NCI-H1694 treated with DMSO at 0.1 percent for 48 hours (cell line): Measurements from ENCODE around the gene MTMR12.
"Not testable (repeated sequence)": the region's sequence is repeated elsewhere in the genome, so short reads cannot be mapped to it uniquely, and the experiment has no call there.

ENCODE experiments used
- DNase-seq: peaks from one replicate; lab custom pipeline; 2025; lab: John Stamatoyannopoulos, UW

Gene MTMR12

DNA sequence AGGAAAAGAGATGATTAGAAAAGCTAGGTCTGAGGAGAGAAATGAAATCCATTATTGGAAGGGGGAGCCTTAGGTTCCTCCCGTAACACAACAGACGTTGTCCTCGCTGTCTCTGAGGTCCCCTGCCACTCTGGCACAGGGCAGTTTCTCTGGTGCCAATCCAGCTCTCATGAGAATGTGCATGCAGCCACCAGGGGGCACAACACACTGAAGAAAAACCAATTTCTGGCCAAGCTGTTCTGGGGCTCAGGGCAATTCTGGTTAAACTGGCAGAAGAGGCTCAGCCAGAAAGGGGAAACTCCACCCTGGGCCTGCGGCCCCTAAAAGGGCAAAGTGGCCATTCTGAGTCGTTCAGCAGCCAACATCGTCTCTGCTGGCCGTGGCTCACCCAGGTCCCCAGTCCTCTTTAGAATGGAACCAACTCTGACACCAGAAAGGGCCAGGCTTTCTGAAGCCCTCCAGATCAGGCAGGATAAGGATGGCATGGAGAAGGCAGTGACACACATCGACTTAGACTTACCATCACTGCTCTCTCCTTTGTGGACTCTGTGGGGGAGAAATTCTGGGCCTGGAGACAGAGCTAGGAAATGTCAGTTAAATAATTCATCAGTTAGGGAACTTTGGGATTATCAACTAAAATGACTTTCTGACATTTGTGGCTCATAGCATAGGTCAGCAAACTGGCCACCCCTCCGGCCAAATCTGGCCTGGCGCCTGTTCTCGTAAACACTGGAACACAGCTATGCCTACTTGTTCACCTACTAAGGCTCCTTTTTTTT lies 80.1 kb downstream of the MTMR12 start:
- DNase-seq = peak; percentile 93

DNA sequence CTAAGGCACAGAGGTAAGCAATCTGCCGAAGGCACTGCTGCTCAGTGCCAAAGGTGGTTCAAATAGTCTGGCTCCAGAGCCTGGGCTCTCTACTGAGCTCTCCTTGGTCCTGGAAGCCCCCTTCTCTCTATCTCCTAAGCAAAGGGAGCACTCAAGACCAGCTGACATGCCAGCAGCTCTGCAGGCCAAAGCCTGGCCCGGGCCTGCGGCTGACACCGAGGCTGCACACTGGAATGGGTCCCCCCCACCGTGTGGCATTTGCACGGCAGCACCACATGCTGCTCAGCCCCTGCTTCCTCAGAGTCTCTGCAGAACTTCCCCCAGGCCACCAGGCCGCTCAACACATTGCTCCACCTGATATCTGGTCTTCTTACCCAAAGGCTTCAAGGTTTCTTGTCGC lies 80.8 kb downstream of the MTMR12 start:
- DNase-seq = no peak

DNA sequence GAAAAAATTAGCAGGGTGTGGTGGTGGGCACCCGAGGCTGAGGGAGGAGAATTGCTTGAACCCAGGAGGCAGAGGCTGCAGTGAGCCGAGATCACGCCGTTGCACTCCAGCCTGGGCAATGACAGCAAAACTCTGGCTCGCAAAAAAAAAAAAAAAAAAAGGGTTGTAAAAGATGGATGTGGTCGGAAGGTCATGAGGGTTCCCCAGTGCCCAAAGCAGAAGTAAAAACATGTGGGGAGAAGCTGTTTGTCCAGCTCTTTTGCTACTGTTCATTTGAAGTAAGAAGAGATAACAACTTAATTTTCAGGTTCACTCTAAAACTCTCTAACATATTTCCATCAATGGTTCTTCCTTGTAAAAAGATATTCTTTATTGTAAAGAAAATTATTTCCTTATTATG lies 81.5 kb downstream of the MTMR12 start:
- DNase-seq = no peak

DNA sequence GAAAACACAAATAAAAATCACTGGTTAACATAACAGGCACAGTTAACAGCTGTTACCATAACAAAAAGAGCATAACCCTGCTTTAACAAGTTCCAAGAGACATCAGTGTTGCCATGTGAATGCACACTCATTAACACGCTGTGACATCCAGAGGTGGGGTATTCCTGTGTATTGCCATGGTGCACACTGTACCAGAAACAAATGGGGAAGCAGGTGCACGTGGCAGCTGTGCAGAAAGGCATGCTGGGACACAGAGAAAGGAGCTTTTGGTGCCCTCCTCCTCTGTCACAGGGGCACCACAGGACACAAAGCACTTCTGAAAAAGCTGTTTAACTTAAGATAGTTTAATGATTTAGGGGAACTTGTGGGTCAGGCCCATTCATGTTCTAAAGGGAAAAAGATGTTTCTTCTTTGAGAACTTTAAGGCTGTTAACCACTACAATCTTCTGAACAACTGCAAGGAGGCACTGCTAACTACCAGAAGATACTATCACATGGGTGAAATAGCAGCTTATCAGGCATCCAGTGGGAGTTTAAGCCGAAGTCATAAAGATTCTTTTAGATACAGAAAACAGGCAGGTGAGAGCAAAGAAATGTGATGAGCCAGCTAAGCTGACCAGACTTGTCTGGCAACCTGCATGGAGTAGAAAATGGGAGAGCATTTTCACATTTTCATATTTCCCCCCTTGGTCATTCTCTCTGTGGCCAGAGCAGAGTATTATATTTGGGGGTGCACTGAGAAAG lies 82.2 kb downstream of the MTMR12 start:
- peak; percentile 71 for DNase-seq

DNA sequence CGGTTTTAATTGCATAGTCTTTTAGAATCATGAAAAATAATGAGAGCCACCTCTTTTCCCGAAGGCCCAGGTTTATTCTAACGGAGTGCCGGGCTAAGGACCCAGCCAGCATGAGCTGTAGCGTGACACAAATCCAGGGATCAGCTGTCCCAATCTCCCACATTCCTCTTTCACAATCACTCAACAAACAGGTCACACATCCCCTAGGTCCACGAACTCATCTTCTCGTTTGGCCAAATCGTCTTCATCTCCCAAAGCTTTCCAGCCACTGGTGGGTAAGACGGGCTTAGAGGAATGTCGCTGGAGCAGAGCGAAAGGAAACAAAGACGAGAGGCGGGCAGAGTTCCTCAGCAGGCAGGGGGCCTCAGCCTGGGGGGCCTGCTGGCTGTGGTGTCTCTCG lies 83.2 kb downstream of the MTMR12 start:
- DNase-seq = no peak

DNA sequence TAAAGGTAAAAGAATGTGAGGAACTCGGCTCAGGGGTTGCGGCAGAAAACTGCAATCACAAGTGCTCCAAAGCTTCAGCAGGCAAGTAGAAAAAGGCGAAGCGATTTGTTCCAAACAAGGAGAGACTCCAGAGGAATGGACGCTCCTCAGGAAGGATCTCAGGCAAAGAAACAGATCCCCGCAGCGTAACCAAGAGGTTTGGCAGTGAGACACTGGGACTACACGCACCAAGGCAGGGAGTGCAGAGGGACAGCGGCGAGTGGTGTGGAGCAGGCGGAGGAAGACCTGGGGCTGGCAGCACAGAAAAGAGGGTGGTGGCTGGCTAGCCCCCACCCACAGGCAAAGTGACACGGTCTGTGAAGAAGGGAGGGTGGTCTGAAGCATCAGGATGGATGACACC lies 83.9 kb downstream of the MTMR12 start:
- no peak for DNase-seq

DNA sequence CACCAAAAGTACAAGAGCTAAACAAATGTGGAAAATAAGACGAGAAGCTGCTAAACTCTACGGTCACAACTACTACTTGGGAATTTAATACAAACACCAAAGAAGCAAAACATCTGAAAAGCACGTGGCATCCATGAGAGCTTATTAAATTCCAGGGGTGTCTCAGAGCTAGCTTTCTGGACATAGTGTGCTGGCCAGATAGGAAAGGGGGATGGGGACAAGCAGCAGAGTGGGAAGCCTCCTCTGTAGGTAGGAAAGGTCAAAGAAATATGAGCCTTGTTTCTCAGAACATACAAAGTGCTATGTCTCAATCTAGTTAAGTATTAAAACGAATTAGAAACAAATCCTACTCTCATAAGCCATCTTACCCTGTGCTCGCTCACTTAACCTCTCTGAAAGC lies 87.3 kb downstream of the MTMR12 start:
- no peak for DNase-seq

DNA sequence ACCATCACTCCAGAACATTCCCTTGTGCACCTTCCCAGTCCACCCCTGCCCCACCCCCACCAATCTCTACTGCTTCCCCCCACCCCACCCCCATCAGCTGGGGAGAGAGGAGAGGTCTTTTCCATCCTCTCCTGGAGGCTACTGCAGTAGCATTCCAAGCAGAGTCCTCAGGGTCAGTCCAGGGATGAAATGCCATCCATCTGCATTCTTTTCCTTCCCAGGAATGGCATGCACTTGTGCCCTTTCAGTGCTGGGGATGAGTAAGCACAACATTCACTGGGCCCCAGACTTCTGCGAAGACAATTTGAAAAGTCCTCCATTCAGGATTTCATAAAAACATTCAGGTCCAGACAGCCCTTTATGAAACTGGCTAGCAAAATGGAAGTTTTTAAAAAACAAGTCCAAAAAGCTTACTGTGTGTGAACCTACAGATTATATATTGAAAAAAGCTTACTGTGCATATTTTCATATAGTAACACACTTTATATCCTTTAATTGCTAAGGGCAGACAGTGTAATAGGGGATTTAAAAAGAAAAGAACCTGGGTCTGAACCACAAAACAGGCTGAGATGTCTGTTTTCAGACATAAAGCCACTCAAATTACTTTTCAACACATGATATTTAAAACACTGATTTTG lies 88.6 kb downstream of the MTMR12 start:
- DNase-seq = no peak

DNA sequence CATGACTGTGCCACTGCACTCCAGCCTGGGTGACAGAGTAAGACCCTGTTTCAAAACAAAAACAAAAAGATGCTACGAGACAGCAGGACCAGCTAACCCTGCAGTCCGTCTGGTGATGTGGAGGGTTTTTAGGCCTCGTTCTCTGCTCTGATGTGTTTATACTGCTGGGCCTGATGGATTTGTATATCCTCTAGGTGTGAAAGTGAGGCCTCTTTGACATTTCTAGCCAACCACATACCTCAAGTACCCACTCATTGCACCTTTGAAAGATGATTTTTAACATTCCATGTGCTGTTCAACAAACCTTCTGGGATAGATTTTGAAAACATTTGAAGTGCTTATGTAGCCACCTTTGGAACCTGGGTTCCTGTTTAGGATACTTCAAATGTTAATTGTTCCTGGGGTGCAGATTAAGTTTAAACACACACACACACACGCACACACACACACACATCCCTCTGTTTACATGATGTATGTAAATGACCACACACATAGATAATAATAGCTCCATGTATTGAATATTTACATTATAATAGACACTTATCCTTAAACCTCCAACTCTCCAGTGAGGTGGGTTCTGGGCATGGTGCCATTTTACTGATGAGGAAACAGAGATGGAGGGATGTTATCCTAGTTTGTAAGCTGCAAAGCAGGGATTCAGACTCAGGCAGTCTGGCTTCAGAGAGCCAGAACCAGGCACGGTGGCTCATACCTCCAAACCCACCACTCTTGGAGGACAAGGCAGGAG lies 89.8 kb downstream of the MTMR12 start:
- no peak for DNase-seq

DNA sequence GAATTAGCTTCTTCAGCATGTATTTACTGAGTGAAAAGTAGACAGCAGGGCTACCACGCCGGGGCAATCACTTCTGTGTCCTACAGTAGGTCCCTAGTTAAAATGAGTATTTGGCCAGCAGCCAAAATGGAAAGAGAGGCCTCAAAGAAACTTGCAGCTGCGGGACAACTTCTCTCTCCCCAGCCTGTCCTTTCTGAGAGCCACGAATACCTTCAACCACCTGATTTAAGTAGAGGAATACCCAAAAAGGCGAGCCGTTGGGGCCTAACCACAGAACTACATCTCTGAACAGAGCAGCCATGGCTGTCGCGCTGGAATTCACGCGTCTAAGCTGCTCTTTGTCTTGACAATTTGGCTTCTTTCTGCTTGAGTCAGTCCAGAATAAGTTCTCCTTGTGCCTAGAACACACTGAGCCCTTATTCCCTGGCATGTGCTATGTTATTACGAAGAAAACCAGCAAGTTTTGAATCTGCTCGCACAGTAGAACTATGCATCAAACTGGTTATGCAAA lies 94.8 kb downstream of the MTMR12 start:
- DNase-seq = no peak

DNA sequence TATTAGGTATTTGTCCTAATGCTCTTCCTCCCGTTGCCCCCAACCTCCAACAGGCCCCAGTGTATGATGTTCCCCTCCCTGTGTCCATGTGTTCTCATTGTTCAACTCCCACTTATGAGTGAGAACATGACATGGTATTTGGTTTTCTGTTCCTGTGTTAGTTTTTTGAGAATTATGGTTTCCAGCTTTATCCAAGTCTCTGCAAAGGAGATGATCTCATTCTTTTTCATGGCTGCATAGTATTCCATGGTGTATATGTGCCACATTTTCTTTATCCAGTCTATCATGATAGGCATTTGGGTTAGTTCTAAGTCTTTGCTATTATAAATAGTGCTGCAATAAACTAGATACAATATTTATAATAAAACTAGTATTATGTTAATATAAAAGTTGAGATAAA lies 98.4 kb downstream of the MTMR12 start:
- DNase-seq = not testable (repeated sequence)

DNA sequence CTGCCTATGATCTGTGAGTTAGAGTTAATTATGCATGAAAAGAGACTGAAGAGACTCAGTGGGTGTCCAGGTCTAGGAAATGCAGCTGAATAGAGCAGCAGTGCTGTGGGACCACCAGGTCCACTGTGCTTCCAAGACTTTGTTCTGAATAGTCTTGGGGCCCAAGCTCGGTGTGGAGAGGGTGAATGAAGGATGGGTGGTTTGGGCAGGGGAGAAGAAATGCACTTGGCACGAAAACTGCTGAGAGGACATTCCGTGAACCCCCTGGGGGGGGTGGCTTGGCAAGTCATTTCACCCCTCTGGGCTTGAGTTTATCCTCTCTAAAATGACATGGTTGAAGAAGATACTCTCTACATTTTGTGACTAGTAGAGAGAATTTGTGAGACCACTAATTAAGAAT lies 102.6 kb downstream of the MTMR12 start:
- no peak for DNase-seq

DNA sequence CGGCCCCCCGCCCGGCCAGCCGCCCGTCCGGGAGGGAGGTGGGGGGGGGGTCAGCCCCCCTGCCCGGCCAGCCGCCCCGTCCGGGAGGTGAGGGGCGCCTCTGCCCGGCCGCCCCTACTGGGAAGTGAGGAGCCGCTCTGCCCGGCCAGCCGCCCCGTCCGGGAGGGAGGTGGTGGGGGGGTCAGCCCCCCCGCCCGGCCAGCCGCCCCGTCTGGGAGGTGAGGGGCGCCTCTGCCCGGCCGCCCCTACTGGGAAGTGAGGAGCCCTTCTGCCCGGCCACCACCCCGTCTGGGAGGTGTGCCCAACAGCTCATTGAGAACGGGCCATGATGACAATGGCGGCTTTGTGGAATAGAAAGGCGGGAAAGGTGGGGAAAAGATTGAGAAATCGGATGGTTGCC lies 103.9 kb downstream of the MTMR12 start:
- DNase-seq = not testable (repeated sequence)

DNA sequence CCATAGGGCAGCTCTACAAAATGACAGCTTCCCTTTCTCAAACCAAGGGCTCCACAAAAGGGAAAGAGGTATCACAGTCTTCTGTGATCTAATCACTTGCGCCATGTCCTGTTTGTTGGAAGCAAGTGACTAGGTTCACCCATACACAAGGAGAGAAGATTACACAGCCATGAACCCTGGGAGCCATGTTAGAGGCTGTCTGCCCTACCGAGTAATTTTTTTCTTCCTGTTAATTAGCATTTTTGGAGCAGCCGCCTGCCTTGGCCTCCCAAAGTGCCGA lies 105.4 kb downstream of the MTMR12 start:
- no peak for DNase-seq

DNA sequence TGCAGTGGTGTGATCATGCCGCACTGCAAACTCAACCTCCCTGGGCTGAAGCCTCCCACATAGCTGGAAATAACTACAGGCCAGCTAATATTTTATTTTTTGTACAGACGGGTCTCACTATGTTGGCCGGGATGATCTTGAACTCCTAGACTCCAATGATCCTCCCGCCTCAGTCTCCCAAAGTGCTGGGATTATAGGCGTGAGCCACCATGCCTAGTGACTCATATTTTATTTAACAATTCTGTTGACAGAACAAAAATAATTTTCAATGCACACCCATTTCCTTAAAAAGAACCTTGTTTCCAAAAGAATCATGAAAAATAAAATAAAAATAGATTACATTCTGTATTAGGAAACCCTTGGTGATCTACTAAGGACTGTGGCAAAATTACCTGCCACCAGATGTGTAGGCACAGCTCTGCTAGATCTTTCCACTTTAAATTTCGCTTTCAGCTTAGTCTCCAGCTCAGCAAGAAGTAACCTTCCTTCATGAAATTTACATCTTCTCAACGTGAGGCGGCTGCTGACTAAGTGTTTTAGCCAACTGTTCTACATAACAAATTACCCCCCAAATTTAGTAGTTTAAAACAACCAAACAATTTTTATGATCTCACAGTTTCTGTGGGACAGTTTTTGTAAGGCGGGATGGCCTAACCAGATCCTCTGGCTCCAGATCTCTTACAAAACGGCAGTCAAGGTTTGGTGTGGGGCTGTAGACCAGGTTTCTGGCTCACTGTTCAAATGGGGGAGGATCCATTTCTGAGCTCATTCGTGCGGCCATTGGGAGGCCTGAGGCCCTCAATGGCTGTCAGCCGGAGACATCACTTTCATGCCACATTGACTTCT lies 106.0 kb downstream of the MTMR12 start:
- no peak for DNase-seq

DNA sequence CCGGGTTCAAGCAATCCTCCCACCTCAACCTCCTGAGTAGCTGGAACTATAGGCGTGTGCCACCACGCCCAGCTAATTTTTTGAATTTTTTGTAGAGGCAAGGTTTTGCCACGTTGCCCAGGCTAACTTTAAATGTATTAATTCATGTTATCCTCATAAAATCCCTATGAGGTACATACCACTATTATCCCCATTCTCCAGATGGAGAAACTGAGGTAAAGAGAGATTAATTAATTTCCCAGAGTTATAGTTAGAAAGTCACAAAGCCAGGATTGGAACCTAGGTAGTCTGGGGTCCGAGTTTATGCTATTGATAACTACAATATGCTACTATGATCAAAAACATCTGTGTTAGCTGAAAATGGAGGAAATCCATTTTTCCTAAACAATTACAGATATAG lies 106.7 kb downstream of the MTMR12 start:
- no peak for DNase-seq

DNA sequence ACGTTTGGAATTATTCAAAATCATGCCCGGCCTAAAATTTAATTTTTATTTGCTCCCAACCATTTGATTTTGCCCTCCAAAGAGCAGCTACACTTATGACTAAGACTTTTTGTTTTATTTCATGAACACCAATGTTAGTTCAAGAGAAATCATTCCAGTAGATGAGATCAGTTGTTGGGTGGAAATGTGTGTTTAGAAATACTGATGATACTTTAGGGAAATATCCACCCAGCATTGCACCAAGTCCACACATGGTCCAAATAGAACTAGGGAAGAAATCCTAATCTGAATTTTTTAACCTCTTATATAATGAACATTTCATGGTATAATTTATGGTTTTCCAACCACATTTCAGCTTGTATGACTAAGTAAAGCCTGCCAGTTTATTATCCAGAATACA lies 110.3 kb downstream of the MTMR12 start:
- no peak for DNase-seq

DNA sequence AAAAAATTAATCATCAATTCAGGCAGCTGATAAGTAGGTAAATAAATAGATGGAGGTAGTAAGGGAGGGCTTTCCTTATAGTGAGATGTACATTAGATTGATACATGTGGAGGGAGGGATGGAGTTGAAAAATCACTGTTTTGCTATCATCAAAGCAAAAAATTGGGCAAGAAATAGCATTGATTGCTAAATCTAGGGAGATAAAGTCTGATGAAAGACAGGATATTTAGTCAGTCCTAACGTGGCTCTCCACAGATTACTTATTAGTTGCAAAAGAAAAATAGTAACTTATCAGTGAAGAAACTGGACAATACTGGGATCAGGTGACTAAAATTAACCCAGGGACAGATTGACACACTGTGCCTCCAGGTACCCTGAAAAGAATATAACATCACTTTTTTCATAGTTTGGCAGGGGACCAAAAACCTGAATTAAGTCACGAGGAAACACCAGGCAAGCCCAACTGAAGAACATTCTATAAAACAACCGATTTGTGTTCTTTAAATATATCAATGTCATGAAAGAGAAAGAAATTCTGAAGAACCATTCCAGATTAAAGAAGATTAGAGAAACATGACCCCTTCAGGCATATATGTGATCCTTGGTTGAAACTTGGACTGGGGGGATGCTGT lies 111.5 kb downstream of the MTMR12 start:
- DNase-seq = no peak

DNA sequence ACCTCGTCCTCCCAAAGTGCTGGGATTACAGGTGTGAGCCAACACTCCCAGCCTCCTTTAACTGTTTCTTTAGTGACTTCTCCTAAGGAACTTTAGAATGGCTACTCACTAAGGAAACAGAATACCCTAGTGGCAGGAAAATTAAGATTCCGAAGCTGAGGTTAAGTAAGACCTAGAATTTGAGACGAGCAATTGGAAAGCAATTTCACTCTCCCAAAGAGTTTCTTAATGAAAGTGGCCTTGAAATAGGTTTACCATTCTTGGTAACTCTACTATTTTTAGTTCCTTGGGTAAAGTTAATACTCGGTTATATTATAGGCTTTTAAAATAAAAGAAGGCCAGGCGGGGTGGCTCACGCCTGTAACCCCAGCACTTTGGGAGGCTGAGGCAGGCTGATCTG lies 115.7 kb downstream of the MTMR12 start:
- no peak for DNase-seq

DNA sequence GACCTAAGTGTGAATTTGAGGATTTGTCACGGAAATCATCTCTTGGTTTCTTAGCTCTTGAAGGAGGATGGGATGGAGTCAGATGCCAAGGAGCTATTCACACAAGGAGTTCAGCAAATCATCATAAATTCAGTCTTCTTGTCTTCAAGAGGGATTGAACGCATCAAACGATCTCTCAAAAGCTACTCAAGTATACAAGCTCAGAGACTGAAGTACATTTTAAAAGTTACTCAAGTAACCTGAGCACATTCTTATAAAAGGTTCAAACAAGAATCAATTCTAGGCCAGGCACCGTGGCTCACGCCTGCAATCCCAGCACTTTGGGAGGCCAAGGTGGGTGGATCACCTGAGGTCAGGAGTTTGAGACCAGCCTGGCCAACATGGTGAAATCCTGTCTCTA lies 117.5 kb downstream of the MTMR12 start:
- DNase-seq = no peak

DNA sequence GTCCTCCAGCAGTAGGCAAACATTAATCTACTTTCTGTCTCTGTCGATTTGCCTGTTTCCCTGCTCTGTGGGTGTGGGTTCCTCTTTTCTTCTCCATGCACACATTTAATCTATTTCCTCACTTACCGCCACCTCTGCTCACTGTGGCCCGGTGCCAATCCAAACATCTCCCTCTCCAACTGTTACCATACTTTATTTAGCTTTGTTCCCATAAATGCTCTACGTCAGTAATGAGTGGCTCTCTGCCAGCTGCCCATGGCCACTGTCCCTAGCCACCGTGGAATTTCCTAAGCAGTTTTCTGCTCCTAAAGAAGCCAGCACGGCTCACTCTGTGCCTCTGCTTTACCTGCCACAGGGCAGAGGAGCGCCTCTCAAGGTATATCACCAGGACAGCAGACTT lies 119.1 kb downstream of the MTMR12 start:
- DNase-seq = peak; percentile 89
